GM18517 (cell line): Measurements from ENCODE around the gene PTPRH.

Experiments used
- ATAC-seq: cut with Tn5 transposase; IDR thresholded peaks from one replicate; pipeline ENCODE4 v1.9.1; 2021; ENCODE audit warnings: mild to moderate bottlenecking, moderate library complexity; ENCODE audit not compliant: unreplicated experiment

The PTPRH gene

GRCh38 chr19:55208880-55209692, at the start of gene PTPRH:
Gene PTPRH (minus strand): TSS chr19:55209501. CDS start chr19:55209433, 68 bp downstream.
- no peak for ATAC-seq

GRCh38 chr19:55258476-55258827, 49.2 kb upstream of the PTPRH start:
- no peak for ATAC-seq

GRCh38 chr19:55257461-55258420, 48.4 kb upstream of the PTPRH start:
- no peak for ATAC-seq

GRCh38 chr19:55256562-55257460, 47.5 kb upstream of the PTPRH start:
- ATAC-seq, result no peak

- ATAC-seq, result no peak
Measured at GRCh38 chr19:55255618-55256423, 46.5 kb upstream of the PTPRH start.

- no peak for ATAC-seq
Measured at GRCh38 chr19:55254625-55254977, 45.3 kb upstream of the PTPRH start.

- no peak for ATAC-seq
Measured at GRCh38 chr19:55253842-55254624, 44.7 kb upstream of the PTPRH start.

GRCh38 chr19:55252760-55253663, 43.7 kb upstream of the PTPRH start:
- ATAC-seq, result no peak

GRCh38 chr19:55251341-55252081, 42.2 kb upstream of the PTPRH start:
- ATAC-seq, result no peak

GRCh38 chr19:55250262-55251036, 41.1 kb upstream of the PTPRH start:
- ATAC-seq, result no peak

- no peak for ATAC-seq
Measured at GRCh38 chr19:55249841-55250240, 40.5 kb upstream of the PTPRH start.

GRCh38 chr19:55248704-55249103, 39.4 kb upstream of the PTPRH start:
- no peak for ATAC-seq

- ATAC-seq, result no peak
Measured at GRCh38 chr19:55248166-55248675, 38.9 kb upstream of the PTPRH start.

- ATAC-seq, result no peak
Measured at GRCh38 chr19:55247621-55248099, 38.4 kb upstream of the PTPRH start.

- ATAC-seq, result no peak
Measured at GRCh38 chr19:55246462-55247451, 37.5 kb upstream of the PTPRH start.
